Measurements from ENCODE around the gene E2F6. TPM values are rescaled to one million over a fixed set of nuclear protein-coding genes. Genes with fewer than 3 reads are reported as not detected.

Gene E2F6
- total and polyA plus RNA-seq, 2 experiments from 2014 or later: 11.5 to 15.3 TPM

- Histone ChIP-seq H4K20me1 (ENCODE audit: insufficient read depth) (no peaks in the 10 kb centered on the region), H3K27ac (no peak overlapping the region), H3K36me3 (ENCODE audit: low read depth) (no peaks in the 10 kb centered on the region), H3K4me3 (no peak overlapping the region), H3K4me1 (ENCODE audit: insufficient read depth) (no peaks in the 10 kb centered on the region), H2AFZ (no peak overlapping the region), H3K27me3 (replicated peaks; ENCODE audit: insufficient read depth) (peaks cover 16% of the 10 kb centered on the region; the same call in 1 of the 2 replicates), H3K9ac (no peak overlapping the region), H3K9me3 (ENCODE audit: low read depth) (no peaks in the 10 kb centered on the region), H3K4me2 (ENCODE audit: unreplicated experiment) (no peak overlapping the region), H3K79me2 (ENCODE audit: insufficient read depth) (no peaks in the 10 kb centered on the region), H3F3A (ENCODE audit: insufficient read depth) (no peaks in the 10 kb centered on the region), H3K9me2 (ENCODE audit: insufficient read depth) (no peaks in the 10 kb centered on the region)
- 46 to 50% methylated on average over 2 of the region's 2 CpGs for WGBS, 2 experiments (ENCODE audit: low coverage in 1 of 2, low lambda C conversion rate in 2 of 2, missing lambda C conversion rate in 2 of 2)
- no peak for TF ChIP-seq EZH2 (IDR thresholded peaks at IDR 0.05; ENCODE audit: insufficient read depth, poor library complexity, severe bottlenecking)
- TF ChIP-seq EZH2phosphoT487 (IDR thresholded peaks at IDR 0.05; ENCODE audit: insufficient read depth, low read depth): no peak
- no peak for DNase-seq
- in situ Hi-C loops (cut with MboI): no loop called here
Observed at GRCh38 chr2:11507517-11507916, 41.6 kb upstream of the E2F6 start.

- H3K36me3 ChIP-seq (ENCODE audit: low read depth): no peaks in the 10 kb centered on the region
- no peaks in the 10 kb centered on the region for H3K9me2 ChIP-seq (ENCODE audit: insufficient read depth)
- no peaks in the 10 kb centered on the region for H3K4me1 ChIP-seq (ENCODE audit: insufficient read depth)
- H3K9me3 ChIP-seq (ENCODE audit: low read depth): no peaks in the 10 kb centered on the region
- no peak overlapping the region for H3K9ac ChIP-seq
- H3K4me2 ChIP-seq (ENCODE audit: unreplicated experiment): no peak overlapping the region
- H4K20me1 ChIP-seq (ENCODE audit: insufficient read depth): no peaks in the 10 kb centered on the region
- in situ Hi-C loops (cut with MboI): no loop called here
- no peaks in the 10 kb centered on the region for H3K79me2 ChIP-seq (ENCODE audit: insufficient read depth)
- no peak for DNase-seq
- peaks cover 11% of the 10 kb centered on the region; the same call in 1 of the 2 replicates for H3K27me3 ChIP-seq (replicated peaks; ENCODE audit: insufficient read depth)
- H3F3A ChIP-seq (ENCODE audit: insufficient read depth): no peaks in the 10 kb centered on the region
- no peak overlapping the region for H3K4me3 ChIP-seq
- no peak overlapping the region for H2AFZ ChIP-seq
- TF ChIP-seq EZH2phosphoT487 (IDR thresholded peaks at IDR 0.05; ENCODE audit: insufficient read depth, low read depth) (no peak), EZH2 (IDR thresholded peaks at IDR 0.05; ENCODE audit: insufficient read depth, poor library complexity, severe bottlenecking) (no peak)
- no peak overlapping the region for H3K27ac ChIP-seq
- WGBS, 2 experiments (ENCODE audit: low coverage in 1 of 2, low lambda C conversion rate in 2 of 2, missing lambda C conversion rate in 2 of 2): 31 to 36% methylated on average over 3 of the region's 3 CpGs
Observed at GRCh38 chr2:11506611-11506969, 40.6 kb upstream of the E2F6 start.

DNA sequence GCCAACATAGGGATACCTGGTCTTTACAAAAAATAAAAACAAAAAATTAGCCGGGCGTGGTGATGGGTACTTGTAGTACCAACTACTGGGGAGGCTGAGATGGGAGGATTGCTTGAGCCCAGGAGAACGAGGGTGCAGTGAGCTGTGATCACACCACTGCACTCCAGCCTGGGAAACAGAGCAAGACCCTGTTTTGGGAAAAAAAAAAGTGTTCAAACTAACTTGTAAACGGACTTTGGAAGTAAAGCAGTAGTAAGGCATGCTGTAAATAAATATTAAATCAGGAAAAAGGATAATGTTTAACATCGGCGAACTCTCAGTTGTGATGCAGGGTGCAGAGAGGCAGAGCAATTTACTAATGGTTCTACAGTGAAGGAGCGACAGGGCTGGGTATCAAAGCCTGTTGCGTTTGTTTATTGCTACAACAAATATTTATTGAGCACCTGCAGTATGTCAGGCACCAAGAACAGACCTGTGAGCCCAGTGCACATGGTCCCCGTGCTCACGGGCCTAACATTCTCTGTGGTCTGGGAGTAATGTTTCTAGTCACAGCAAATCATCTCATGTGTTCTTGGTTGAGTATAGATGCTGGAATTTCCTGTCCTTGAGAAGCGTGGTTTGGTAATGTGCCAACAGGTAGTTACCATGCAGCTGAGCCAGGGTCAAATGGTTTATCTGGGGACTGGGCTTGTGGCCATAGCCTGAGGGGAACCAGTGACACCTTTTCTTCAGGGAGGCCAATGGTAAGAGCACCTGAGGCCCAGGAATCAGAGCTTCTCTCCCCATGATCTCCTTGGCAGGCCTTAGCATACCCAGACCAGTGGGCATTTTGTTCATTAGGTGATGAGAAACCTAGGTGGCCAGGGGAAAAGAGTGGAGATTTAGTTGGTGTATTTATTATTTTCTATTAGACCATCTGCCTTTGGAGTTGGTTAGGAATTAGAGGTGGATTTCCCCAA, 40.0 kb upstream of the E2F6 start:
- no peaks in the 10 kb centered on the region for H3K9me2 ChIP-seq (ENCODE audit: insufficient read depth)
- no peak overlapping the region for H3K27ac ChIP-seq
- no peaks in the 10 kb centered on the region for H3F3A ChIP-seq (ENCODE audit: insufficient read depth)
- peaks cover 11% of the 10 kb centered on the region; the same call in 1 of the 2 replicates for H3K27me3 ChIP-seq (replicated peaks; ENCODE audit: insufficient read depth)
- H4K20me1 ChIP-seq (ENCODE audit: insufficient read depth): no peaks in the 10 kb centered on the region
- in situ Hi-C loops (cut with MboI): no loop called here
- H3K79me2 ChIP-seq (ENCODE audit: insufficient read depth): no peaks in the 10 kb centered on the region
- no peak overlapping the region for H2AFZ ChIP-seq
- H3K4me3 ChIP-seq: no peak overlapping the region
- H3K9ac ChIP-seq: no peak overlapping the region
- no peaks in the 10 kb centered on the region for H3K9me3 ChIP-seq (ENCODE audit: low read depth)
- no peak for DNase-seq
- no peaks in the 10 kb centered on the region for H3K36me3 ChIP-seq (ENCODE audit: low read depth)
- TF ChIP-seq EZH2 (IDR thresholded peaks at IDR 0.05; ENCODE audit: insufficient read depth, poor library complexity, severe bottlenecking): no peak
- no peak for TF ChIP-seq EZH2phosphoT487 (IDR thresholded peaks at IDR 0.05; ENCODE audit: insufficient read depth, low read depth)
- no peaks in the 10 kb centered on the region for H3K4me1 ChIP-seq (ENCODE audit: insufficient read depth)
- H3K4me2 ChIP-seq (ENCODE audit: unreplicated experiment): no peak overlapping the region
- WGBS, 2 experiments (ENCODE audit: low coverage in 1 of 2, low lambda C conversion rate in 2 of 2, missing lambda C conversion rate in 2 of 2): 54 to 61% methylated on average over 11 of the region's 11 CpGs

- in situ Hi-C loops (cut with MboI): no loop called here
- no peak for TF ChIP-seq EZH2 (IDR thresholded peaks at IDR 0.05; ENCODE audit: insufficient read depth, poor library complexity, severe bottlenecking)
Observed at GRCh38 chr2:11503354-11503927, 37.5 kb upstream of the E2F6 start.

More at GRCh38 chr2:11503354-11503927, 37.5 kb upstream of the E2F6 start:
- H3K27me3 ChIP-seq (replicated peaks; ENCODE audit: insufficient read depth): peaks cover 2% of the 10 kb centered on the region; the same call in 1 of the 2 replicates
- no peaks in the 10 kb centered on the region for H4K20me1 ChIP-seq (ENCODE audit: insufficient read depth)
- H2AFZ ChIP-seq: no peak overlapping the region
- no peaks in the 10 kb centered on the region for H3K4me1 ChIP-seq (ENCODE audit: insufficient read depth)
- H3K4me2 ChIP-seq (ENCODE audit: unreplicated experiment): no peak overlapping the region
- no peaks in the 10 kb centered on the region for H3K9me3 ChIP-seq (ENCODE audit: low read depth)
- 57% methylated on average over 8 of the region's 8 CpGs for WGBS, 2 experiments (ENCODE audit: low coverage in 1 of 2, low lambda C conversion rate in 2 of 2, missing lambda C conversion rate in 2 of 2)
- no peaks in the 10 kb centered on the region for H3K36me3 ChIP-seq (ENCODE audit: low read depth)
- H3K27ac ChIP-seq: no peak overlapping the region
- no peaks in the 10 kb centered on the region for H3K79me2 ChIP-seq (ENCODE audit: insufficient read depth)
- no peak for DNase-seq
- H3F3A ChIP-seq (ENCODE audit: insufficient read depth): no peaks in the 10 kb centered on the region
- no peak overlapping the region for H3K4me3 ChIP-seq
- H3K9ac ChIP-seq: no peak overlapping the region
- no peaks in the 10 kb centered on the region for H3K9me2 ChIP-seq (ENCODE audit: insufficient read depth)
